ENCODE data around the gene LRP1B.

Gene LRP1B

DNA sequence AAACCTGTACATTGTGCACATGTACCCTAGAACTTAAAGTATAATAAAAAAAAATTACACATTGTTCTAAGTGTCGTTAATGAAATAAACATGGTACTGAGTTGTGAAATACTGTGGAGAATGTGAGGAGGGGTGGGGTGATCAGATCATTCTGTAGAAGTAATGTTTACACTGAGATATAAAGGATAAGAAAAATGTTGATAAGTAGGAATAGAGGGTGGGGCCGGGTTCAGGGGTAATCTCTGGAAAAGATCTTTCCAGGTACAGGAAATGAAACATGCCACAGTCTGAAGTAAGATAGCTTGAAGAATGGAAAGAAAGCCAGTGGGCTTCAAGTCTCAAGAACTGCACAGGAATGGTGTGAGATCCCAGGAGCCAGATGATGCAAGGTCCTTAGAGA lies 1482.4 kb downstream of the LRP1B start:
- DNase-seq, result no peak

DNA sequence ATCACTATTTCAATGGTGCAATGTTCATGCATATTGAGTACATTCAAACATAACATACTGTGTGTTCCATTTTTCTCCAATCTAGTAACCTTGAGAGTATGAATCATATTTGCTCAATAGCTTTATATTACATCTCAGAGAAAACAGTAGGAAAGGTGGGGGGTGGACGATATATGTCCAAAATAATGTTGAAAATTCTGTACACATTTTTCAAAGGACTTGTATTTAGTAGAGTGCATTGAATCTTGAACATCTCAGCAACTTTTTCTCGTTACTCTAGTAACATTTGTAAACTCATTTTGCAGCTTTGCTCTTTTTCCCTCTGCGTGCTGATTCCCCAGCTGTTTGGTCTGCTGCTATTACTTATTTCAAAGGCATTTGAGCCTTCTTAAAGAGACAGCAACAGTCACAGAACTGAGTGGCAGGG lies 1487.0 kb downstream of the LRP1B start:
- no peak for DNase-seq

DNA sequence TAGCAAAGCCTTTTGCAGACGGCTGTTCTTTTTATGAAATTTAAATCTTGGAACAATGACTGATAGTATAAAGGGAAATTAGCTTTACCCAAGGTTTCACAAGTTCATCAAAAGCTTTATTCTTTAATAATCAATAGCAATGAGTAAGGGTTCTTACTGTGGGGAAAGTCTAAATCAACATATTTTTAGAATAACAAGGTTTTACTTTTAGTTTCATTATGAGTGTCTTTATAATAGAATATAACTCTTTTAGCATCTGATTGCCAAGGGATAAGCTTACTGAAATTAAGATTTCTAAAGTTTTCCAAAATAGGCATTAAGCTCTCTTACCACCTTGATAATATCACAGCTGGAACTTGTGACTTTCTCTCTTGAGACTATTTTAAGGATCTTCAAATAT lies 1489.7 kb downstream of the LRP1B start:
- DNase-seq, result no peak

DNA sequence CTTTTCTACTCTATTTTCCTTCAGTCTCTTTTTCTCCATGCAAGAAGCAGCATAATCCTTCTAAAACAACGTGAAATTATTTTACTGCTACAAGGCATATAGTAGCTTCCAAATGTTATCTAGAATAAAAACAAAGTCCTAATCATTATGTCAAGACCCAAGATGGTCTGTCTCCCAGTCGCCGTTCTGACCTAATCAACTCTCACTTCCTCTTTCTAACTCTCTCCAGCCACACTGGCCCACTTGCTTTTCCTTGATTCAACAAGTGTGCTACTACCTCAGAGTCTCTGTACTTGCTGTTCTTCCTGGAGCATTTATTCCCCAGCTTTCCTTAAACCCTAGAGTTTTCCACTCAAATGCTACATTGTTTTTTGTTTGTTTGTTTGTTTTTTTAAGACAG lies 1491.2 kb downstream of the LRP1B start:
- DNase-seq, result no peak

DNA sequence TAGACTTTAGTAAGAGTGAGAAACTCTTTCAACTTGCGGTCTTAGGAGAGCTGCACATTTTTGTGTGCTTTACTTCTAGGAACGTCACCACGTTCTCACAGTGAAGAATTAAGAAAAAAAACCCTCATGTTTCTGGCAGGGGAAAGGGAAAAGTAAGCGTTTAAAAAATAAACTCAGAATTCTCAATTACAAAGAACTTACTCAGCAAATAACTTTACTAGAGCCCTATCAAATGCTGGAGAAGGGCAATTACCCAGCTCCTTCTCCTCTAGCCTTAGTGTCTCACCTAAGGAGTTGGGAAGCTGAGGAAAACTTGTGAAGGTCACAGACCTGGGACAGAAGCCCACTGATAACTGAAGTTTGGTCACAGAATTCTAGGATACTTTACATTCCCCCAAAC lies 1500.3 kb downstream of the LRP1B start:
- no peak for DNase-seq

DNA sequence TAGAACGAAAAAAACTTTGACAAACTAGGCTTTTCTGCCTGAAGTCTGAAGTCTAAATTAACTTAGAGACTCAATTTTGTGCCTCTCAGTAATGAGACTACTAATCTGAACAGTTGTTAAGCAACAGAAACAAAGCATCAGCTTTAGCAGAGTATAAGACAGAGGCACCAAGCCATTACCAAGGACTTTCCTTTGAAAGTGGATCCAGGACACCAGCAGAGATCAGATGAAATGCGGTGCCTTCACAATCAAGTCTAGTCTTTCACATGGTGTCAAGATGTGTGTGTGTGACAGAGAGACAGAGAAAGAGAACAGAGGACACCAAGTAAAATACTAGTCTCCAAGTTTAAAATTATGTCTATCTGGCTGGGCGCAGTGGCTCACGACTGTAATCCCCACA lies 1502.9 kb downstream of the LRP1B start:
- DNase-seq, result no peak

DNA sequence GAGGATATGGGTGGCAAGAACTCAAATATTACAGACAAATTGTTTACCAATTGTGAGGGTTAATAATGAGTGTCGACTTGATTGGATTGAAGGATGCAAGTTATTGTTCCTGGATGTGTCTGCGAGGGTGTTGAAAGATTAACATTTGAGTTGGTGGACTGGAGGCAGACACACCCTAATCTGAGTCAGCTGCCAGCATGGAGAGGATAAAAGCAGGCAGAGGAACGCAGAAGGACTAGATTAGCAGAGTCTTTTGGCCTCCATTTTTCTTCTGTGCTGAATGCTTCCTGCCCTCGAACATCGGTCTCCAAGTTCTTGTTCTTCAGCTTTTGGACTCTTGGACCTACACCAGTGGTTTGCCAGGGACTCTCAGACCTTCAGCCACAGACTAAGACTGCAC lies 1503.7 kb downstream of the LRP1B start:
- DNase-seq, result no peak

DNA sequence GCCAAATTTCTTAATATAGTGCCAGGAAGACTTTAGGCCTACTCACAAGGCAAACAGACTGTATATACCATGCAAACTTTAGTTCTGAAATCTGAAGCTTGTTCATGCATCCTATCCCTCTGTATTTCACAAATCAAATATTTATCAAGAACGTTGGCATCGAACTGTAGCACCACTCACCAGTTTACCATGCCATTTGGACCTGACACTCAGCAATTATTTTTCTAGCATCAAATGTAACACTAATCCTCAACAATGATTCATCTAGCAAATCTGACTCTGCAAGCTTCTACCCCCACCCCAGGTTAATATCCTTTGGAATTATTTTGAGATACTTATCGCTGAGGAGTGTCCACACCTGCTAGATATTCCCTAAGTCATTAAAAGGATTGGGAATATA lies 1506.6 kb downstream of the LRP1B start:
- no peak for DNase-seq

DNA sequence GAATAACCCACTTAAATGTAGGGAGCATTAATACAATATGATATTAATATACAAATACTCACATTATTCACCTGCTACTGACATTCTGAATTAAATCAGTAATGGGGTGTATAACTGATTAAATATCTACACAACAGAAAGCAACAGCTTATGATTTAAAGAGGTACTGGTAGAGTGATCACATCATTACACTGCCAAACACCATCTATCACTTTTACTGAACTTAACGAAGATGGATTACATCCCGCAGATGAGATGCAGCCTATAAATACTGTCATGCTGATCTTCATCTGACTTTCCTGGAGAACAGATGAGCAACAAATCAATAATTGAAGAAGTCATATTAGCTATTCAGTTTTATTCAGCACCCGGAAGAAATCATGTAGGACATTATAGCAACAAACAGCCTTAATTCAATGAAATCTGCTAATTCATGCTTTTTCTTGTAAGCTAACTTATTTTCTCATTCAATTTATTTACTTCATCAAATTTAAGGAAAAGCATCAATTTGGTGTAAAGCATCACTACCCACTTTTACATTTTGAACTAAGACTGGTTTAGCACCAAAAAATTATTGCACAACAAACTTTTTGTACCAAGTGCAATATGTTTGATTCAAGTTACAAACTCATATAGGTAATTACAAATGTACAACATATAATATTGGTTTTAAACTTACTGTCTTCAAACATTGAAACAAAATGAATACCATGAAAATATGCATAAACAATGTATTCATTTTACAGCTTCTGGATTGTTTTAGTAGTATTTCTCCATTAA lies 1509.0 kb downstream of the LRP1B start:
- DNase-seq, result no peak

DNA sequence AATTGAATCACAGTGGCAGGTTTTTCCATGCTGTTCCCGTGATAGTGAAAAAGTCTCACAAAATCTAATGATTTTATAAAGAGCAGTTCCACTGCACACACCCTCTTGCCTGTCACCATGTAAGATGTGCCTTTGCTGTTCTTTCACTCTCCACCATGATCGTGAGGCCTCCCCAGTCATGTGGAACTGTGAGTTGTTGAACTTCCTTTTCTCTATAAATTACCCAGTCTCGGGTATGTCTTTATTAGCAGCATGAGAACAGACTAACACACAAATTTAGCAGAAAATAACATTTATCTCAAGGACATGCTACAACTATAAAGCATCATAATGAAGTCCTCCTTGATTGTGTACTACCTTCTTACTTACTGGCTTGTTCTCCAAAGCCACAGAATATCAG lies 1526.0 kb downstream of the LRP1B start:
- no peak for DNase-seq

DNA sequence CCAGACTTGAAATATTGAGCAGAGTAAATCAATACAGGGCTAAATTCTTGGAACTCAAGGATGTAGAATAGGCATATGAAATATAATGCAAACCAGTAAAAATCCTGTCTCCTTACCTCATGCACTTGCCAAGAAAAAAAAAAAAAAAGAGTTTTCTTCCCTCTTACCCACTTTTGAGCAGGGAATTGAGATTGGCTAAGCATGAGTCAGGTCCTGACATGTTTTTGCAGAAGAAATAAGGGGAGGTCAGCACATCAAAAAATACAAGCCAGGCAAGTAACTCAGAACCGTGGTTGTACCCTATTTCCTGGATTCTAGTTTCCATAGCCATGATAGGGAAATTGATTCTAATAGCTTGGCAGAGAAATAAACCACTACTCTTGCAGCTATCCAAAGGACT lies 1526.7 kb downstream of the LRP1B start:
- DNase-seq, result no peak

DNA sequence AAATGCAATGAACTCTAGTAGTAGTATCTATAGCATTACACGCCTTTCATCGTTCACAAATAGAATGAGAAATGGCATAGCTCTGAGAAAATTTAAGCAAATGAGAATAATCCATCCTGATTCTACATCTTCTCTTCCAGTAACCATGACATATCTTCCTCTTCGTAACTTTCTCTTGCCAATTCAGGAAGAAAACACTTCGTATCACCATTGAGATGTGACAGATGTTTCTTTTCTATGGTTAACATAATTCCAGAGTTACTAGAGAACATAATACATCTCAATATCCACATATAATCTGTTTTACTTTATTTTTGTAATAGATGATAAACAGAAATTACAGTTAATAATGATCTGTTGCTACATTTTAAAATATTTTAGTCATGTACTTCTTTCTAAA lies 1527.4 kb downstream of the LRP1B start:
- DNase-seq, result no peak

DNA sequence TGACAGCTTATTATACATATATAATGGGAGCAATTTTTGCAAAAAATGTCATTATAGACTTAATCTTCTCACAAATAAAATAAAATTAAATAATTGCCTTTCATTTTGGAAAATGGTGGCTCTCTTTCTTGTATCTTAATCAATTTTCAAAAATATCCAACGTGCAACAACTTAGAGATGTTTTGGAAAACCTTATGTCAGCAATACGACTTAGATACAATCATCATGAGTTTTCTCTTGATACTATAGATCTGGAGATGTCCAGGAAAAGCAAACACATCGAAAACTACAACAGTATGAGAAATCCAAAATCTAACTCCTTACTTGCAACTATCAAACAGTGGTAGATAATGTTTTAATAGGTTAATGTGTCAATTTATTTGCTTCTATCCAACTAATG lies 1529.0 kb downstream of the LRP1B start:
- no peak for DNase-seq

DNA sequence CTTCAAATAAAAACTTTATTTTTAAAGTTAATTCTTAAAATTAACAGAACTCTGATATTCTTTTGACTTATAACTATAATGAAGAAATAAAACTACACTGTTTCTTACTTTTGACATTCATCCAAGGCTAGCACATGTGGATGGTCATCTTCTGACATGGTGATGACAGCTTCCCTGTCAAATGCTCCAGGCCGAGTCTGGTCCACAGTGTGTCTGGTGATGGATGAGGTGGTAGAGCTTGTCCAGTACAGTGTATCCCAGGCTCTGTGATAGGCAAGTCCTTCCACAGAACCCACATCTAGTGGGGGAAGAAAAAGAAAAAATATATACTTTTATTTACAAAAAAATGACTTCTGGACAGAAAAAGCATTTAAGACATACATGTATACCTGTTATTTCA lies 1529.5 kb downstream of the LRP1B start:
- no peak for DNase-seq

DNA sequence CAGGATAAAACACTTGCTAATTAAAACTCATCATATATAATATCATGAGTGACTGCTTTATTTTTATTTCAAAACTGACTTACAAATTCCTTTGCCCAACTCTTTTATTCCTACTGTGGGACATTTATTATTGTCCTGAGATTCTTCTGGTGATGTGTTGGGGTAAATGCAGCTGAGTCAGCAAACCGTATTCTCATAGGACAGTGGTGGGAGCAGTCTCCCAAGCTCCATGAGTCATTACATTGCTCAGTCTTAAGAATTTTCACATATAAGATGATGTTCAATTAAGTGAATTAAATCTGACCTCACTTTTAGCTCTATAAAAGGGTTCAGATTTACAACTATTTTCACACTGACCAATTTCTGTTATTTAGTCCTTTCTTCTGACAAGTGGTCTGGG lies 1530.7 kb downstream of the LRP1B start:
- peak; percentile 22 for DNase-seq

DNA sequence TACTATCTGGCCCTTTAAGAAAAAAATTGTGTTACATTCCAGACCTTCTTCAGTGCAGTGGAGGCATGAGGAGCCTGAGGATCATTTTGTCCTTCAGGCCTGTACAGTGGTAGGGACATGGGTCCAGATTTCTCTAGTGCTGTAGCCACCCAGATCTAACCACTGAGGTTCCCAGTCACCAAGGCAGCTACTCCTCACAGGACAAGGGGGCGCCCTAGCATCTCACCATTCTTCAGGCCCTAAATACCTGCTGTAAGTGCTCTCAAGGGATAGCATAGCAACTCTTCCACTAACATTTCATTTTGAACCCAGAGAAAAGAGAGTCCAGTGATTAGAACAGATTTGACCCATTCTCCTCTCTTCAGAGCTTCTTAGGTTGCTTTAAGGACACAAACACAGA lies 1533.0 kb downstream of the LRP1B start:
- no peak for DNase-seq

DNA sequence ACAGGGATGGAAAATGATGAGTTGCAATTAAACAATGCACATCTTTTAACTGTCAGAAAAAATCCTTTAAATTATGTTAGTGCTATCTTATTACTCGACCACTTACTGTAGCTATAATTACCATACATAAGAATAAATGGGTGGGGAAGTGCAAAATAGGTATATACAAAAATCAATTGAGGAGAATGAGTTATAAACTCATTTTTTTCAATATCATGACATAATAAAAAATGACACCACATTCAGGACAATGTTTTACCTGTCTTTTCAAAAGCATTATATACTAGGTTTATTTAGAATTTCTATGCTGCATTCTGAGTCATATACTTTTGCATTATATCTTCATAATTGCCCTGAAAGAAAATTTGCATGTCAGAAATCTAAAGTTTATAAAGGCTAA lies 1533.6 kb downstream of the LRP1B start:
- no peak for DNase-seq

DNA sequence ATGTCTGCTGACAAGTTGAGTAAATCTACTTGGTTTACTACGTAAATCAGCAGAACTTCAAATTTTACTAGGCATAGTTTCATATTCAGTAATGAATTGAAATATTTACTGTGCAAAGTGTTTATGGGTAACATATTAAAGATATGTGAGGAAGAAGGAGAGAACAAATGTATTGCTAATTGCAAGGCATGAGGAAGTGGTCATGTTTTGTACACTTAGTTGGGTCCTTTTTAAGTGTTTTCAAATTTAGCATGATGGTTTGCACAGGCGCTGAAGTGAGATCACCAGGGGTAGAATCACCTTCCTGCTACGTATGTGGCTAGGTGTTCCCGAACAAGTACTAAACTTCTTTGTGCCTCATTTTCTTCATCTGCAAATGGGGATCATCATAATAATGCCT lies 1534.4 kb downstream of the LRP1B start:
- no peak for DNase-seq

DNA sequence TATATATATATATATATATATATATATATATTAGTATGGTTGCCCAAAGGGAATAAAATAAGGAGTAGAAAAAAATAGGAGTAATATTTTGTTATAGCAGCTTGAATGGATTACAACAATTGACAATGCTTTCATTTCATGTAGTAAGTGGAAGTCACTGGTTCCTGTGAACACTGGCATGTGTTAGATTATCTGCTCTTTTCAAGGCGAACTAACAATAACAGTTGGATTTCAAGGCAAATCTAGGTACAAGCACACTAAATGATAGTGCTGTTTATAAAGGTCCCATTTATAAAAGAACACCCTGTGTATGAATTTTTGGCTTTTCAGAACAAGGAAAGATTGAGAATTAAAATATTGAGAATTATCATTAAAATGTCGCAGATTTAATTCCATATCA lies 1535.7 kb downstream of the LRP1B start:
- no peak for DNase-seq

DNA sequence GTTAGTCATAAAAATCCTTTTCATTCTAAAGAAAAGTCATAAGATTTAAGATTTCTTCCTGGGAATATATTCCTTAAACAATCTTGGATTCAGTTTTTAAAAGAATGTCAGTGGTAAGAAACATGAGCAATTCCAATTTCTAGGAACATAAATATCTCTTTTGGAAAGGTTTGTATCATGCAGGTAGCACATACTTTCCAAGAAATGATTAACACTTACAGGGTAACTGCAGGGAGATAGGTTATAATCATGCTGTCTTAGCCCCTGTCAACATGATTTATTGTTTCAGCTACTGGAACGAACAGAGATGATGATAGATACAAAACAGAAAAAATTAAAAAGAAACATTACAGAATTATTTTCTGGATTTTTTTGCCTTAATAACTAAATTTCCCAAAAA lies 1537.7 kb downstream of the LRP1B start:
- DNase-seq, result peak; percentile 82

DNA sequence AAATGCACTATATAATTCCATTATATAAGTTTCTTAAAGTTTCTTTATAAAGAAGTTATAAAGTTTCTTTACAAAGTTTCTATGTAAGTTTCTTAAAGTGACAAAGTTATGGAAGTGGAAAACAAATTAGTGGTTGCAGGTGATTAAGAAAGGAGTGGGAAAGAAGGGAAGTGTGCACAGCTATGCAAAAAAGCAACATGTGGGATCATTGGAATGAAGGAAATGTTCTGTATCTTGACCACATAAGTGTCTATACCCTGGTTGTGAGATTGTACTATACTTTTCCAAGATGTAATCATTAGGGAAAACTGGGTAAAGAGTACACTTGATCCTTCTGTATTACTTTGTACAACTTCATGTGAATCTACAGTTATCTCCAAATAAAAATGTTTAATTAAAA lies 1541.1 kb downstream of the LRP1B start:
- no peak for DNase-seq

DNA sequence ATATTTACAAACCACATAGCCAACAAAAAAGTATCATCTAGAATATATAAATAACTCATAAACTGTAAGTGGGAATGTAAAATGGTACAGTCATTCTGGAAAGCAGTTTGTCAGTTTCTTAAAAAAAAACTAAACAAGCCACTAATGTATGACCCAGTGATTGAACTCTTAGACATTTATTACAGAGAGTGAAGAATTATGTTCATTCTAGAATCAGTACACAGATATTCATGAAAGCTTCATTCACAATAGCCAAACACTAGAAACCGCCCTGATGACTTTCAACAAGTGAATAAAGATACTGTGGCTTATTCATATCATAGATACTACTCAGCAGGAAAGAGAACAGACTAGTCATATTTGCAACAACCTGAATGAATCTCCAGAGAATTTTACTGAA lies 1541.5 kb downstream of the LRP1B start:
- DNase-seq, result peak; percentile 21

DNA sequence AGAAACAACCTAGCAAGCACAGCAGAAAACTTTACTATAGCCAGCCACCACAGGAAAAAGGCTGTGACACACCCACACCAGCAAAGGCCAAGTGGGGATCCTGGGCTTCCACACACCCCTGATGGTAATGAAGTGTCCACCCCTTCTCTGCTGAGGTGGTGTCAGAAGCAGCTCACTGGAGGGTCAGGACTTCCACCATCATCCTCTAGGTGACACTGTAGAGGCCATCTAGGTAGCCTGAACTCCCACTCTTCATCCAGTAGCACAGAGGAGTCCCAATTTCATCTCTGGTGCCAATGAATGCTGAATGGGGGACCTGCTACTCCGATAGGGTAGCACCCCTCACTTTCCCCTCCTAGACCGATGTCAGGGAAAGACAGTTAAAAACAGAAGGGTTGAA lies 1544.4 kb downstream of the LRP1B start:
- no peak for DNase-seq

DNA sequence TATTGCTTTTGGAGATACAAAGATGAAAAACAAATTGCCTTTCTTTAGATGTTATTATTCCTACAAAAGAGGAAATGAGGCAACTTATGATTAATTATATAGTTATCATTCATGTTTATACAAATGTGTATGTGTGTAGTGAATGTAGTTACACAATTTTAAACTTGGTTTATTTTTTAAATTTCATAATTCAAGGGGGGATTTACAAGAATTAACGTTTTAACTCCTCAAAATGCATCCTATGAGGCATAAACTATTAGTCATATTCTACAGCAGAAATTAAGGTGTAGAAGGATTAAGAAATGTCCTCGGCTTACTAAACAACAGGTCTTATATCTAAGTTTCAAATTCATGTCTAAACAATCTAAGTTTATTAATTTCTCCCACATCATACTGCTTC lies 1545.8 kb downstream of the LRP1B start:
- DNase-seq, result no peak

DNA sequence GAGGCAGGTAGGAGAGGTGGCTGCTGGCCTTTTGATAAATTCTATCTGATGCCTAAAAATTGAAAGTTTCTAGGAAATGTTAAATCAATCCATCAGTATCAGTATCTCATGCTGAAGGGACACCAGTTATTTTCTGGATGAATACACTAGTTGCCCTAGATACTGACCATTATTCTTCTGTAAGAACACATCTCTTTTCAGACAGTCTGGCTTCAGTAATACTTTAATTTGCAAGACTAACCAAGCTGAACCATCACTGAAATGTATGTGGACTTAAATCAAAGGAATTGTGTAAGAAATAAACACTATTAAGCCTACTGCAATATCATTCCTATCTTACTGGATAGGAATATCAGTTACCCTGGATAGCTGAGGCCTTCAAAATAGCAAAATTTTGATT lies 1546.3 kb downstream of the LRP1B start:
- DNase-seq, result no peak
